ENCODE measurements around the gene JAKMIP2. TPM values are rescaled to one million over a fixed set of nuclear protein-coding genes. Genes with fewer than 3 reads are reported as not detected.

JAKMIP2 gene
- total RNA-seq, 1 experiment from 2014 or later, result 6.4 TPM

DNA sequence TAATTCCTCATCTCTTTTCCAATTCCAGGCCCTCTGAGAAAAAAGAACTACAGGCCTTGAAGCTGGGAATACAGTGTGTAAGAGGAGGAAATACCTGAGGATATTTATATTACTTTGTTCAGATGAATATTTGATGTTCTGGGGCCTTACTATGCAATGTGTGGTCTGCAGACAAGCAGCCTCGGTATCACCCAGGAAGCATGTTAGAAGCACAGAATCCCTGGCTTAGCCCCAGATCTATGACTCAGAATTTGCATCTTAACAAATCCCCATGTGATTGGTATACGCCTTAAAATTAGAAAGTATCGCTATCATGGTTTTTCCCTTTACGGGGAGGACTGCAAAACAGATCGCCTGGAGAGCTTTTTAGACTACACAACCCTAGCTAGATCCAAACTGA, 121.0 kb downstream of the JAKMIP2 start:
- H3K9me3 ChIP-seq (ENCODE audit: control insufficient read depth, low read depth, low read length), result no peaks in the 10 kb centered on the region
- no peak overlapping the region for H3K4me3 Mint-ChIP-seq
- TF ChIP-seq, protein P1, sequence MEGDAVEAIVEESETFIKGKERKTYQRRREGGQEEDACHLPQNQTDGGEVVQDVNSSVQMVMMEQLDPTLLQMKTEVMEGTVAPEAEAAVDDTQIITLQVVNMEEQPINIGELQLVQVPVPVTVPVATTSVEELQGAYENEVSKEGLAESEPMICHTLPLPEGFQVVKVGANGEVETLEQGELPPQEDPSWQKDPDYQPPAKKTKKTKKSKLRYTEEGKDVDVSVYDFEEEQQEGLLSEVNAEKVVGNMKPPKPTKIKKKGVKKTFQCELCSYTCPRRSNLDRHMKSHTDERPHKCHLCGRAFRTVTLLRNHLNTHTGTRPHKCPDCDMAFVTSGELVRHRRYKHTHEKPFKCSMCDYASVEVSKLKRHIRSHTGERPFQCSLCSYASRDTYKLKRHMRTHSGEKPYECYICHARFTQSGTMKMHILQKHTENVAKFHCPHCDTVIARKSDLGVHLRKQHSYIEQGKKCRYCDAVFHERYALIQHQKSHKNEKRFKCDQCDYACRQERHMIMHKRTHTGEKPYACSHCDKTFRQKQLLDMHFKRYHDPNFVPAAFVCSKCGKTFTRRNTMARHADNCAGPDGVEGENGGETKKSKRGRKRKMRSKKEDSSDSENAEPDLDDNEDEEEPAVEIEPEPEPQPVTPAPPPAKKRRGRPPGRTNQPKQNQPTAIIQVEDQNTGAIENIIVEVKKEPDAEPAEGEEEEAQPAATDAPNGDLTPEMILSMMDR (conservative IDR thresholded peaks at IDR 0.05), result no peak
- H2BK12ac ChIP-seq (ENCODE audit: insufficient read length, low read depth, low read length), result no peak overlapping the region
- H4K20me1 ChIP-seq (ENCODE audit: control insufficient read depth, insufficient read depth, insufficient read length), result no peaks in the 10 kb centered on the region
- H3K9me3 Mint-ChIP-seq, result no peaks in the 10 kb centered on the region; a peak in 1 of 5 replicates
- no peak overlapping the region for H3K9ac ChIP-seq (ENCODE audit: extremely low read depth, insufficient read length, low read length)
- no peak overlapping the region for H2AK5ac ChIP-seq (ENCODE audit: insufficient read length, low read length)
- no peak overlapping the region for H4K5ac ChIP-seq (ENCODE audit: insufficient read length, low read depth, low read length)
- H3T11ph ChIP-seq (ENCODE audit: low read length), result no peak overlapping the region
- no peak overlapping the region for H2AFZ ChIP-seq (ENCODE audit: low read length)
- H3K27ac Mint-ChIP-seq, result no peak overlapping the region
- H4K8ac ChIP-seq (replicated peaks; ENCODE audit: insufficient read length, low read depth, low read length), result no peak overlapping the region
- no peaks in the 10 kb centered on the region for H3K79me1 ChIP-seq (ENCODE audit: insufficient read depth, low read depth, low read length, poor library complexity, severe bottlenecking)
- H3K4me1 Mint-ChIP-seq, result peaks cover 17 to 24% of the 10 kb centered on the region in 2 experiments
- no peak overlapping the region for H4K91ac ChIP-seq (ENCODE audit: insufficient read length, low read depth, low read length)
- H3K27me3 ChIP-seq (ENCODE audit: insufficient read depth, low read length), result no peaks in the 10 kb centered on the region
- H2BK20ac ChIP-seq (ENCODE audit: low read depth, low read length, poor library complexity, severe bottlenecking), result no peak overlapping the region
- no peak for DNase-seq
- H3K14ac ChIP-seq (ENCODE audit: insufficient read depth, low read length), result no peak overlapping the region
- WGBS (ENCODE audit: extremely low coverage, insufficient read length, low lambda C conversion rate), result no CpG with 5 or more reads among the region's 5 CpGs
- H2BK120ac ChIP-seq (ENCODE audit: low read depth, low read length, poor library complexity, severe bottlenecking), result no peak overlapping the region
- no peaks in the 10 kb centered on the region for H3K79me2 ChIP-seq (ENCODE audit: insufficient read depth, low read length)
- H3K4me2 ChIP-seq (ENCODE audit: insufficient read depth, insufficient read length, low read length), result no peak overlapping the region
- H3K23me2 ChIP-seq (ENCODE audit: insufficient read length, low read depth, low read length, poor library complexity, severe bottlenecking), result no peaks in the 10 kb centered on the region
- H2BK15ac ChIP-seq (ENCODE audit: low read depth, low read length), result no peak overlapping the region
- H3K36me3 Mint-ChIP-seq (ENCODE audit: insufficient read depth in 1 of 3, low read depth in 3 of 3), result peaks cover 43 to 68% (median 45%) of the 10 kb centered on the region in 3 experiments
- no peak overlapping the region for H3K18ac ChIP-seq (ENCODE audit: insufficient read length, low read depth, low read length)
- no peak overlapping the region for H3K27ac ChIP-seq (ENCODE audit: insufficient read length, low read depth, low read length)
- no peak overlapping the region for H3K23ac ChIP-seq (ENCODE audit: insufficient read length, low read depth, low read length)
- H3K4me1 ChIP-seq (ENCODE audit: insufficient read depth, low read length), result no peaks in the 10 kb centered on the region
- no peak overlapping the region for H2BK5ac ChIP-seq (ENCODE audit: insufficient read length, low read length)
- no peak overlapping the region for H3K4ac ChIP-seq (ENCODE audit: low read depth, low read length)
- no peak overlapping the region for H3K56ac ChIP-seq (ENCODE audit: insufficient read length, low read depth, low read length)
- H3K27me3 Mint-ChIP-seq (ENCODE audit: low read depth), result no peaks in the 10 kb centered on the region
